NCI-H226 (cell line): ENCODE data around the gene TSPO.

ENCODE experiments used
- DNase-seq: peaks from one replicate; pipeline ENCODE4 v3.0.0-alpha.2; 2015

The TSPO gene

GRCh38 chr22:43179911-43180195 is 28.5 kb downstream of the TSPO start:
- DNase-seq, result no peak

- DNase-seq, result no peak
Observed at GRCh38 chr22:43180670-43181069, 29.3 kb downstream of the TSPO start.

- no peak for DNase-seq
Observed at GRCh38 chr22:43181321-43182076, 30.1 kb downstream of the TSPO start.

DNA sequence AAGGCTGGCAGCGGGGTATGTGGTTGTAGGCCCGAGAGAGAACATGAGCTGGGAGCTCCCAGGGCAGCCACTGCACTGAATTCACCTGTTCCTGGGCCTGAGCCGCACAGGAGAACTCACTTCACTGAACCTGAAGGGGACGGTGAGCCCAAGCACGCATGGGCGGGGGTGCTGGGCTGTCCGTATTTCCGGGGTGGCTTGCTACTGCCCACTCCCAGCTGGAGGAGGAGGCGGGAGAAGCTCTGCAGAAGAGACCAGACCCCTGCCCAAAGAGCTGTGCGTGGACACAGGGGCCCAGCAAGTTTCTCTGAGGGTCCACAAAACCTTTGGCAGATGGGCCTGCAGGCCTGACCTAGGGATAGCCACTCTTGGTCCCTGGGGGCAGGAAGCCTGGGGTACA is 30.8 kb downstream of the TSPO start:
- no peak for DNase-seq

GRCh38 chr22:43182726-43183125 is 31.4 kb downstream of the TSPO start:
- no peak for DNase-seq

DNA sequence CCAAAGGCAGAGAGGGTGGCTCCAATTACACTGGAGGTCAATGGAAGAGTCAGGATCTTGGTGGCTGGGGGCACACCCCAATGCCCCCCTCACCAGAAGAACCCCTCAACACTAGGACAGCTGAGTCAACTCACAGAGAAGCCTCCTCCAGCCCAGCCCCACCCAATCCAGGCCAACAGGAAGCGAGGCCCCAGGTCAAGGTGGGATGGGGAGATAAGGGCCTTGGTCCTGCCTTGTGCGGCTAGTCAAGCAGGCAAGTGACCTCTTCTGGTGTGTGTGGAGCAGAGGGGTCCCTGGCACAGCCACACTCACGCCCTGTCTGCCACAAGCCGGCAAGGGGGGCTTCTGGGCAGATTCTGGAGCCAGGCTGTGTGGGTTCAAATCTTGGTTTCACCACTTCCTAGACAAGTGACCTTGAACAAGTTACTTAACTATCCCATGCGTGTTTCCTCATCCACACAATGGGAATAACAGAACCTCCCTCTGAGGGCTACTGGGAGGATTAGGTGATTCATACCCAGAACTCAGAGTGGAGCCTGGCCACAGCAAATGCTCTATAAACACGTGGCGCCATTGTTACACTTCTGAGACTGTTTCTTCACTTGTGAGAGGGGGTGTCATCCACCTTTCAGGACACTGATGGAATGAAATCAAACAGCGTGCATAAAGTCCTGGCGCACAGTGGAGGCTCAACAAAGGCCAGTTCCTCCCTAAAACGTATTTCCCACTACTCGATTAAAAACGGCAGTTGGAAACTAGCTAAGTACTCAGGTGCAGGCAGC is 32.3 kb downstream of the TSPO start:
- no peak for DNase-seq

DNA sequence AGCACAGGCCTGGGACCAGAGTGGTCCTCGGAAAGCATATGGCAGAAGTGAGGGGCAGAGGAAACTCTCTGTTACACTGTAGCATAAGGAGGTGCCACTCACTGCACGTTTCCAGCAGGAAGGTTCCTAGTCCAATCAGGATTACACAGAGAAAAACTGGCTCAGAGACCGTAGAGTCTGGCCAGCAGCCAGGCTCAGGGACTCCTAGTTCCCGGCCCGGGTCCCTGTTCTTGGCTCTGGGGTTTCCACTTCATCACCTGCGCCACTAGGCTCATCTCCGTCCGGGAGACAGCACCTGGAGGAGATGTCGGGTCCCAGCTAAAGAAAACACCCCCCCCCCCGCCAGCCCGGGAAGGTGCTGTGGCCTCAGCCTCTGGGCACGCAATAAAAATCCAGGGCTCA is 34.5 kb downstream of the TSPO start:
- DNase-seq, result no peak

DNA sequence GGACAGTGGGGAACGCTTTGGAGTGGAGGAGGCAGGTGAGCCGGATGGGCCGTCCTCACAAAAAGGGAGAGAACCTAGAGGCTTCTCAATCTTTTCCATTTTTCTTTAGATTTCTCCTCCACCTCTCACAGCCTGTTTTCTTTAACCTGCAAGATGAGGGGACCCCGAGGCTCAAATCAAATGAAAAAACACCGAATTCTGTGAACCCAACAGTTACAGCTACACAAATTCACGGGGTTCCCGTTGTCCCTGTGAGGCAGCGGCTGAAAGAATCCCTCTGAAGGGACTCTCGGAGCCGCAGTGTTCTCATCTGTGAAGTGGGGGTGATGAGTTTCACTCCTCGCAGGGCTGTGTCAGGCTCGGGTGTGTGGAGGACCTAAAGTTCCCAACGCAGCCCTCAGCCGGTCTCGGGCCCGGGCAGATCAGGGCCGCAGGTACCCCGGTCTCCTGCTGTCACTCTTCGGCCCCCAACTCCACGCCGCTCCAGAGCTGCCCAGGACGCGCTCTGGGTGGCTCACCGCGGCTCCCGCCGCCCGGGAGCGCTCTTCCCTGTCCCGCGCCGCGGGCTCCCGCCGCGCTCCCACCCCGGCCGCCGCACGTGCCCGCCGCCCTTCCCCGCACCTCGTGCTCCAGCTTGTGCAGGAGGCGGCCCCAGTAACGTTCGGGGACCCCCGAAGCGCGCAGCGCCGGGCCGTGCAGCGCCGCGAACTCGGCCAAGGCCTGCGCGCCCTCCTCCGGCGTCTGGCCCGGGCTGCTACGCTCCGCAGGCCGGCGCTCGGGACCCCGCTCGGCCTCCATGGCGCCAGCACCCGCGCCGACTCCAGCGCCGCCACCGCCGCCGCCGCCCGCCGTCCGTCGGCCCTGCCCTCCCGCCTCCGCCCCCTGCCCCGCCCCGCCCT is 35.2 kb downstream of the TSPO start, which contains the start of gene TTLL12:
Gene TTLL12, minus strand, starts transcription at position 863 of the 899 bp plus-strand sequence. Its CDS starts 65 bp downstream, at position 798.
- peak; percentile 6 for DNase-seq

- DNase-seq, result peak; percentile 75
Observed at GRCh38 chr22:43187171-43188099, 36.1 kb downstream of the TSPO start.

DNA sequence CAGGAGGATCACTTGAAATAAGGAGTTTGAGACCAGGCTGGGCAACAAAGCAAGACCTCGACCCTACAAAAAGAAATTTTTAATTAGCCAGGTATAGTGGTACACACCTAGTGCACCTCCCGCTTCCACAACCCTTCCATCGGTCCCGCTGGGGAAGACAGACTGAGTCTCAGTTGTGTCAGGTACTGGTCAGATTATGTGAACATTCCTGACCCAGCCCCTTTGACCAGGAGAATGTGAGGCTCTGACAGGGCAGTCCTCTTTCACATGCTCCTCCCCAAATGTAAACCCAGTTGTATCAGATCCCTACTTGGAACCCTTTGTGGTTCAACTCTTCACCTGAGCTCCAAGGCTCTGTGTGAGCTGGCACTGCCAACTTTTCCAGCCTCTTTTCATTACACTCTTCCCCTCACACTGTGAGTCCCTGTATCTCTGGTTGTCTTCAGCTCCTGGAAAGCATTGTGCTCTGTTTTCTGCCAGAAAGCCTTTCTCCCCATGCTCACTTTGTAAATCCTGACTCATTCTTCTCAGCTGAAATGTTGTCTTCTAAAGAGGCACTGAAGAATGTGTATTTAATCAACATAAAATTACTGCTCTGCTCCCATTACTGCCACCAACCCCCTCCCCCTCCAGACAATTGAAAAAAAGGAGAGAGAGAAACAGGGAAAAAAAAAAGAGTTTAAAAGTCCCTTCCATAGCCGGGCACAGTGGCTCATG is 37.6 kb downstream of the TSPO start:
- DNase-seq, result no peak

GRCh38 chr22:43191831-43192230 is 40.5 kb downstream of the TSPO start:
- DNase-seq, result no peak

DNA sequence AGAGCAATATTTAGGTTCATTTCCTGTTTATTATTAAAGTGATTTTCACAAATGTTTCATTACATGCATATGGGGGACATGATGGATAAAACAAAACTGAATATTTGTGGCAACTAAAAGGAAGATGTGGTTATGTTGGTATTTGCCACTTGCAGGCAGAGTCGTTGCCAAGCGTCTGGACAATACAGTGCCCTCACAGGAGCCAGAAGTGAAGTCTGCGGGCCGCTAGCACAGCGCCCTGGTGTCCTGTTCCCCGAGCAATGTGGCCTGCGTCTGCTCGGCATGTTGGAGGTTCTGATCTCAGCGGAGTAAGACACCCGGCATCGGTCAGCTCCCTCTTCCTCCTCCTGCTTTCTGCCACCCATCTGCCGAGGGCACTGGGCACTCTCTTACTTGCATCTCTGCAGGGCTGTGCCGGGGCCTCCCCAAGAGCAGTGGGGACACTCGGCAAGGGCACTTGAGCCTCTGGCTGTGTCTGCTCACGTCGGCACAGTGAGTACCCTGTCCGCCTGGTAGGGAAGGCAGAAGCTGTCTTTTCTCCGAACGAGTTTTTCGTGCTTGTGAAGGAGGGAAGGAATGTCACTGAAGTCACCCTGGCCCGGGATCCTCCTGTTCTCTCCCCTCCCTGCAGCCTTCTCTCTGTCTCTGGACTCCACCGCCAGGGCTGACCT is 46.0 kb downstream of the TSPO start:
- DNase-seq, result no peak

DNA sequence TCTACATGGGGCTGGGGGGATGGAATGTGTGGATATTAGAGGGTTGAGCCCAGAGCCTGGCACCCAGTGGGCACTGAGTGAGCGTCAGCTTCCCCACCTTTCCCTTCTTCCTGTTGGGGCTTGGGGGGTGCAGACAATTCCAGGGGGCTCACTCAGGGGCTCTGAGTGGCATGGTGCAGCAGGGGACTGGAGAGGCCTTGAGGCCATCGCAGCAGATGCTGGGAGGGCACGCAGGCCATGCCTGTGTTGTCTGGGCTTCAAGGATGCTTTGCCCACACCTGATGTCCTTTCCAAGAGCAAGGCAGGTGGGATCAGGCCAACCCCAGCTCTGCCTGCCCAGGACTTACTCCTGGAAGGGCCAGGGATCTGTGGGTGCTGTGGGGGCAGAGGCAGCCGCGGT is 46.8 kb downstream of the TSPO start:
- no peak for DNase-seq

GRCh38 chr22:43198936-43199335 is 47.6 kb downstream of the TSPO start:
- DNase-seq, result no peak

DNA sequence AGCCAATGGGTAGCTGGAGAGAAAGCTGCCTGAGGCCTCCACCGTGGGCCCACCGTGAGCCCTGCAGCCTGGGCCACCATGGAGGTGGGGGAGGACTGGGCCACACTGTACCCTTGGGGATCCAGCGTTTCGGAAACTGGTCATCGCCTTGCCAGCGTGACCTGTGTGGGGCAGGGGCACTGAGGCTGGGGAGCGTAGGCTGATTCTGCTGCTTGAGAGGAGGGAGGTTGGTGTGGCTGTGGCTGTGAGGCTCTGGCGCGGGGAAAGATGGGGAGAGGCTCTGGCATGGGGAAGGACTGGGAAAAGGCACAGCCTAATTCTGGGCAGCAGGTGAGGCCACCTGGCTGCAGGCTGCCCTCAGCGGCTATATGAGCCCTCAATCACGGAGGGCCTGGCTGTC is 48.2 kb downstream of the TSPO start:
- no peak for DNase-seq

DNA sequence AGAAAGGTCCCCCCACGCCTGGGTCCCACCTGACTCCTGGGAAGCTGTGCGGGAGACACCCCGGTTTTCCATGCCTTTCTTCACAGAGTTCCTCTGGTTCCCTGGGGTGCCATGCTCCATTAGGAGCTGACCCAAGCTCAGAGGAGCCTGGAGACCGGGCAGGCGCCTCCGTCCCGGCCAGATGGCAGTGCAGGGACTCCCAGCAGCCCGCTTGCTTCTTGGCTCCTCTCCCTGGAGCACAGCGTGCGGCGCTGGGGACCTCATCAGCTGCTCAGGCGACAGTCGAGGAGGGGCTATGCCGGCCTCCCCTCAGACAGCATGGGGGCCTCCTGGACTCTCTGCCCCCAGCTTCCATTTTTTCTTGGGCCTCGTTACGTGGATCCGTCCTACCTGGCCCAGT is 48.7 kb downstream of the TSPO start:
- DNase-seq, result no peak

GRCh38 chr22:43200555-43200954 is 49.2 kb downstream of the TSPO start:
- no peak for DNase-seq

DNA sequence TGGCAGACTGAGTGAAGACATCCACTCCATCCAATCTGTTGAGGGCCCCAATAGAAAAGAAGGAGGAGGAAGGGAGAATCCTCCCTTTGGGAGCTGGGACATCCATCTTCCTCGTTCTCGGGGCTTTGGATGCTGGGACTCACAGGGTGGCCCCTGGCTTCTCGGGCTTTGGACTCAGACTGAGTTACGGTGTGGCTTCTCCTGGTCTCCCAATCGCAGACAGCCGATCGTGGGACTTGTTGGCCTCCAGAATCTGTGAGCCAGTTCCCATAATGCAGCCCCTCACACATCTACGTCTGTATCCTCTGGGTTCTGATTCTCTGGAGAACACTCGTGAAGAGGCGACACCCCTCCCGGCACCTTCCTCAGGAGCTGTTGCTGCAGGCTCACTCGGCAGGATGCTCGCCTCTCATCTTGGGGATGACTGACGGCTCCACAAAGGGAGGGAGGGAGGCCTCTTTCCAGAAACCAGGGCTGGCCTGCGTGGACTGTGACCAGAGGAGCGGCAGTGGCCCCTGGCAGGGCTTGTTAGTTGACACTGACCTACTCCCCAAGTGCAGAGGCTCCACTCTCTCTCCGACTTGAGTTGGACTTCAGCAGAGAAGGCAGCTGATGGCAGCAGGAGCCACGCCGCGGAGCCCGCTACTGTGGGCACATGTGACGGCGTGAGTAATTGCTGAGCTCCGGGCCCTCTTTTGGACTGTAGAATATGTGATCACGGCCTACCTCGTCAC is 50.3 kb downstream of the TSPO start:
- no peak for DNase-seq

DNA sequence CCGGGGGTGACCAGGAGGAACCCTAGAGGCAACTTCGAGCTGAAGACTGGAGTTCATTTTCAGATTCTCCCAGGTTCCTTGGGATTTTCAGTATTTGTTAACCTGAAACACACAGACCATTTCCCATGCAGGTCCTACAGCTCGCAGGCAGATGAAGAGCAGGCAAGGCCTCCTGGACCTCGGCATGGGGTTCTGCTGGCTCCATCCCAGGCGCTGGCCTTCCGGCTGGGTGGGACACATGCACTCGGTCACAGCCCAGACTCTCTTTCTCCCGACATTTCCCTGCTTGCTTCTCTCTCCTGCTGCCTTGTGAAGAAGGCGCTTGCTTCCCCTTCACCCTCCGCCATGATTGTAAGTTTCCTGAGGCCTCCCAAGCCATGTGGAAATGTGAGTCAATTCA is 51.0 kb downstream of the TSPO start:
- DNase-seq, result no peak

DNA sequence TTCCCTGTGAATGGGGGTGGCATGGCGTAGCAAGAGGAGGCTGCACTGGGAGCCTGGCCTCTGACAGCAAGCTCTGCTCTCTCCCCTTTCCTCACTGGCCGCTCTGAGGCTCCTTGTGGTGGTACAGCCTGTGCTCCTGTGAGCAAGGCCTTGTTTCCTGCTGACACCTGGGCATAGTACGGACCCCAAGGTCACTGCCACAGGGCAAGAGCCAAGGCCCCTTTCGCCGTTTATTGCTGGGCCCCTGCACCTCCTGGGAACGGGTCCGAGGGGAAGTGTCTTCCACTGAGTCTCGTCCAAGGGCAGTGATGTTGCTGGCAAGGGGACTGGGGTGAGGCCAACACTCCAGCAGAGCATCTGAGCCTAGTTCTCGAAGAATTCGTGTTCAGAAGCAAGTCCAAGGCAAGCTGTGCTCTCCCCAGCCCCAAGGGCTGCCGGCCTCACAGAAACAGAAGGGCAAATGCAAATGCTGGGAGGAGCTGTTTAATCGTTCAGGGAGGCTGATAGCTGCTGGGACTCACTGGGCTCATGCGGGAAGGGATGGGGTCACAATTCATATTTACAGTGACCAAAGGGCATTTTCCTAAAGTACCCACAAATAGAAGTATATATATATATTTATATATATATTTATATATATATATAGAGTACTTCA is 51.5 kb downstream of the TSPO start:
- no peak for DNase-seq
